Suprapubic skin (tissue), 4 donors: ENCODE results near the gene RAB11A.

Experiments
- CTCF ChIP-seq, 2 donors: fragments of 200-600 bp in 1 of 2; fragments of 450-650 bp in 1 of 2; sonication (generic) in 1 of 2; IDR thresholded peaks; one replicate each; pipeline ENCODE4 v1.5.1; 2016 to 2019; ENCODE audit warnings: antibody characterized with exemption in 2 of 2, mild to moderate bottlenecking in 1 of 2, moderate library complexity in 1 of 2
- POLR2A ChIP-seq, 2 donors: fragments of 450-650 bp; IDR thresholded peaks; one replicate each; pipeline ENCODE4 v1.6.1; 2017; ENCODE audit warnings: antibody characterized with exemption in 2 of 2, mild to moderate bottlenecking in 2 of 2, moderate library complexity in 2 of 2
- POLR2AphosphoS5 ChIP-seq, 3 donors: sonication (generic); formaldehyde crosslinking; IDR thresholded peaks; one replicate each; pipeline ENCODE4 v1.6.1; 2017; ENCODE audit warnings: antibody characterized with exemption in 3 of 3

GRCh38 chr15:65833501-65834205 lies 35.6 kb upstream of the RAB11A start:
- TF ChIP-seq POLR2A (IDR thresholded peaks at IDR 0.05) (no peak), CTCF (IDR thresholded peaks at IDR 0.05) (no peak), POLR2AphosphoS5 (IDR thresholded peaks at IDR 0.05) (no peak)
